ENCODE data around the gene UBAC1. TPM values are rescaled to one million over a fixed set of nuclear protein-coding genes. Genes with fewer than 3 reads are reported as not detected.

Gene UBAC1
- total RNA-seq, 1 donor from 2014 or later = 36.1 TPM

DNA sequence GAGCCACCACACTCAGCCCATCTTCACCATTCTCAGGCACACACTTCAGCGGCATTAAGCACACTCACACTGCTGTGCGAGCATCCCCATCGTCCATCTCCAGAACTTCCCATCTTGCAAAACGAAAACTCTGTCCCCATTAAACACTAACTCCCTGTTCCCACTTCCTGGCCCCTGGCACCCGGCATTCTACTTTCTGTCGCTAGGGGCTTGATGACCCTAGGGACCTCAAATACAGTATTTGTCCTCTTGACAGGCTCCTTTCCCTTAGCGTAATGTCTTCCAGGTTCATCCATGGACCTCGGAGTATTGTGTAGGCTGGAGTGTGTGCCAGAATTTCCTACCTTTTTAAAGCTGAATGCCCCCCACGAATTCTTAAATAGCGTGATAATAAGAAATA is 14.7 kb upstream of the UBAC1 start:
- Histone ChIP-seq H3K27me3 (ENCODE audit: control insufficient read depth, insufficient read depth, low read length) (peaks cover 1% of the 10 kb centered on the region), H3K4me3 (ENCODE audit: low read depth, low read length) (no peak overlapping the region), H3K36me3 (ENCODE audit: control insufficient read depth, insufficient read depth, low read length) (no peaks in the 10 kb centered on the region)
- TF ChIP-seq, protein P1, sequence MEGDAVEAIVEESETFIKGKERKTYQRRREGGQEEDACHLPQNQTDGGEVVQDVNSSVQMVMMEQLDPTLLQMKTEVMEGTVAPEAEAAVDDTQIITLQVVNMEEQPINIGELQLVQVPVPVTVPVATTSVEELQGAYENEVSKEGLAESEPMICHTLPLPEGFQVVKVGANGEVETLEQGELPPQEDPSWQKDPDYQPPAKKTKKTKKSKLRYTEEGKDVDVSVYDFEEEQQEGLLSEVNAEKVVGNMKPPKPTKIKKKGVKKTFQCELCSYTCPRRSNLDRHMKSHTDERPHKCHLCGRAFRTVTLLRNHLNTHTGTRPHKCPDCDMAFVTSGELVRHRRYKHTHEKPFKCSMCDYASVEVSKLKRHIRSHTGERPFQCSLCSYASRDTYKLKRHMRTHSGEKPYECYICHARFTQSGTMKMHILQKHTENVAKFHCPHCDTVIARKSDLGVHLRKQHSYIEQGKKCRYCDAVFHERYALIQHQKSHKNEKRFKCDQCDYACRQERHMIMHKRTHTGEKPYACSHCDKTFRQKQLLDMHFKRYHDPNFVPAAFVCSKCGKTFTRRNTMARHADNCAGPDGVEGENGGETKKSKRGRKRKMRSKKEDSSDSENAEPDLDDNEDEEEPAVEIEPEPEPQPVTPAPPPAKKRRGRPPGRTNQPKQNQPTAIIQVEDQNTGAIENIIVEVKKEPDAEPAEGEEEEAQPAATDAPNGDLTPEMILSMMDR (IDR thresholded peaks at IDR 0.05; ENCODE audit: insufficient read depth, low read length, severe bottlenecking) = no peak
- no peak for DNase-seq (ENCODE audit: low read depth)
- FAIRE-seq = no peak

DNA sequence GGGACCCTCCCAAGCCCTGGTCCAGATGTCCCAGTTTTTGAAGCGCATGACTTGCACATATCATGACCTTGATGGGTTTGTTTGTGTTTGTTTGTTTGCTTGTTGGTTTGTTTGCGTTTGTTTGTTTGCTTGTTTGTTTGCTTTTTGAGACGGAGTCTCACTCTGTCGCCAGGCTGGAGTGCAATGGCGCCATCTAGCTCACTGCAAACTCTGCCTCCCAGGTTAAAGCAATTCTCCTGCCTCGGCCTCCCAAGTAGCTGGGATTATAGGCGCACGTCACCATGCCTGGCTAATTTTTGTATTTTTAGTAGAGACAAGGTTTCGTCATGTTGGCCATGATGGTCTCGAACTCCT is 13.0 kb upstream of the UBAC1 start:
- H3K27me3 ChIP-seq (ENCODE audit: control insufficient read depth, insufficient read depth, low read length) = peaks cover 4% of the 10 kb centered on the region
- no peak overlapping the region for H3K4me3 ChIP-seq (ENCODE audit: low read depth, low read length)
- DNase-seq (ENCODE audit: low read depth) = no peak
- H3K36me3 ChIP-seq (ENCODE audit: control insufficient read depth, insufficient read depth, low read length) = no peaks in the 10 kb centered on the region
- no peak for FAIRE-seq
- TF ChIP-seq, protein P1 (IDR thresholded peaks at IDR 0.05; ENCODE audit: insufficient read depth, low read length, severe bottlenecking) = peak; percentile 9

DNA sequence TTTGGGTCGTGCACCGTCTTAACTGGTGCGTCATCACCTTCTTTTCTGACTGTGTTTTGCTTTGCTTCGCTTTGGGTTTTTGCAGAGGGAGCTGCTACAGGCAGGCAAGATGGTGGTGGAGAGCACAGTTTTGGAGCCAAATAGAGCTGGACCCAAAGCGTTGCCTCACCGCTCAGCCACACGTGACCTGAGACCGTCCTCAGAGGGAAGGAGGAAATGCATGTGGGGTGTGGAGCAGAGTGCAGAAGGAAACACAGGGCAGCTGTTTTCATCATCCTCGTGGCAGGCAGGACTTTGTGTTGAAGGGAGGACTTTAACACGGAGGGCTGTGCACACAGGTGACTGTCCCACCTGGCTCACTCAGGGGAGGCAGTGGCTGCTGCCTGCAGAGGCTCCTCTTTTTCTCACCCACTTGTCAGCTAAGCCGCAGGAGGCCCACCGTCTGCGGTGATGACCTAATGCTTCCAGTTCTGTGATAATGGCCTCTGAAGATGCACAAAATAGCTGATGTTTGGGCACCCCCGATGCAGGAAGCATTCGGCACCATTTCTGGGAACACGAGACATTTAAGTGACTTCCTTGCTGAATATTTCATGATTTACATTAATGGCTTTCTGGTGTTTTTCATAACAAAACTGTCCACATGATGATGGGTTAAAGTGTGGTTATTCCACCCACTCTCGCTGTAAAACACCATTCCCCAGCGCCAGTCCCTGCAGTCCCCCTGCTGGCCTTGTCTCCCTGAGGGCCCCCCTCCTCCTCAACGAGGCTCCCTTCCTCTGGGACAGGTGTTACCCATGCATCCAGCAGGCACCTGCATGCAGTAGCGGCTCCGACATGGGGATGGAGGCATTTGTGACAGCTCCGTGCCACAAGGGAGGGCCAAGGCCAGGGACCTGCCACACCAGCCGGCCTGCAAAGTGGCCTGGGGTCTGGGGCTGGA is 12.4 kb upstream of the UBAC1 start:
- TF ChIP-seq, protein P1 (IDR thresholded peaks at IDR 0.05; ENCODE audit: insufficient read depth, low read length, severe bottlenecking) = no peak
- Histone ChIP-seq H3K4me3 (ENCODE audit: low read depth, low read length) (no peak overlapping the region), H3K27me3 (ENCODE audit: control insufficient read depth, insufficient read depth, low read length) (peaks cover 4% of the 10 kb centered on the region), H3K36me3 (ENCODE audit: control insufficient read depth, insufficient read depth, low read length) (no peaks in the 10 kb centered on the region)
- DNase-seq (ENCODE audit: low read depth) = no peak
- no peak for FAIRE-seq

DNA sequence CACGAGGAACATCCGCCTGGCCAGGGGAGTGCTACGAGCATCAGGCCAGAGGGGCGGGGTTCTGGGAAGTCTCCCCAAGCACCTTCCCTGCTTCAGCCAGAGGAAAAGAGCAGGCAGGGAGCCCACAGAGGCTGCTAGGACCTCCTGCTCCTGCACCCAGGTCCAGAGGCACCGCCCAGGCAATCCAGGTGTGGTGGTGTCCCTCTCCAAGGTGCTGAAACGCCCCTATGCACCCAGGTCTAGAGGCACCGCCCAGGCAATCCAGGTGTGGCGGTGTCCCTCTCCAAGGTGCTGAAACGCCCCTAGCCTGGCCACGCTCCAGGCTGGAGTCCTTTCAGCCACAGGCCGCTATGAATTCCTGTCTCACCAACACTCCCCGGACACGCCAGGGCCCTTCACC is 10.7 kb upstream of the UBAC1 start:
- DNase-seq (ENCODE audit: low read depth) = peak; percentile 71
- peaks cover 4% of the 10 kb centered on the region for H3K27me3 ChIP-seq (ENCODE audit: control insufficient read depth, insufficient read depth, low read length)
- H3K36me3 ChIP-seq (ENCODE audit: control insufficient read depth, insufficient read depth, low read length) = no peaks in the 10 kb centered on the region
- no peak overlapping the region for H3K4me3 ChIP-seq (ENCODE audit: low read depth, low read length)
- TF ChIP-seq, protein P1 (IDR thresholded peaks at IDR 0.05; ENCODE audit: insufficient read depth, low read length, severe bottlenecking) = no peak
- FAIRE-seq = no peak

DNA sequence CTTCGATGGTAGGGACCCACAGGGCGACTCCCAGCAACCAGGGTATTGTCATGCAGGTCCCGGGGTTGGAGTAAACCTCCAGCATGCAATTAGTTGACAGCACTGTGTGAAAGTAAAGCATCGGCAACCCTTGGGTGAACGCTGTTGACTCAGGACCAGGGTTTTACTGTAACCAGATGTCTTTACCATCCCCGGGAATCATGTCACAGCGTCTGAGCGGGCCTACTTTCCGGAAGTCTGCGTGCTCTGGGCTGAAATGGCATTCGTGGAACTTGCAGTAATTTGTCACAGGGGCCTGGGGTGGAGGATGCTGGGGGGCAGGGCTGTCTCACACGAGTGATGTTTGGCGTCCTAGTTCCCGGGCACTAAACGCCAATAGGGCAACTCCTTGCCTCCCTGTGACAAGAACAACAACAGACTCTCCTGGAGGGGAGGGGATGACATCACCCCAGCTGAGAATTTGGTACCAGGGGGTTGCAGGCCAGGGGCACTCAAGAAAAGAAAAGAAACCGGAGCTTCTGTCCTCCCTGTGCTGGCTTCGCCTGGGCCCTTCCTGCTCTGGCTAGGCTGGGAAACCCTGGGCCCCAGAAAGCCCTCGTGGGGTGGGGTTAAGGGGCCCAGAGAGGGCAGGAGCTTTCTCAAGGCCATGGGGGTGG is 10.1 kb upstream of the UBAC1 start:
- no peak for FAIRE-seq
- TF ChIP-seq, protein P1 (IDR thresholded peaks at IDR 0.05; ENCODE audit: insufficient read depth, low read length, severe bottlenecking) = no peak

More for the DNA sequence above, 10.1 kb upstream of the UBAC1 start:
- no peak overlapping the region for H3K4me3 ChIP-seq (ENCODE audit: low read depth, low read length)
- H3K27me3 ChIP-seq (ENCODE audit: control insufficient read depth, insufficient read depth, low read length) = peaks cover 4% of the 10 kb centered on the region
- H3K36me3 ChIP-seq (ENCODE audit: control insufficient read depth, insufficient read depth, low read length) = no peaks in the 10 kb centered on the region
- no peak for DNase-seq (ENCODE audit: low read depth)
